A549 treated with DMSO at 1 μM for 4 hours (cell line): Measurements from ENCODE around the gene PPP1R3F. TPM values are rescaled to one million over a fixed set of nuclear protein-coding genes. Genes with fewer than 3 reads are reported as not detected.

Source experiments
- total RNA-seq: library from RNA; stranded (reverse); fragments of 200-300 nt; extraction: Qiagen RNA extraction; gene quantifications from 5 replicates; pipeline ENCODE4 v1.2.3, GENCODE V29; 2022; ENCODE audit warnings: low read depth

PPP1R3F gene, protein sequence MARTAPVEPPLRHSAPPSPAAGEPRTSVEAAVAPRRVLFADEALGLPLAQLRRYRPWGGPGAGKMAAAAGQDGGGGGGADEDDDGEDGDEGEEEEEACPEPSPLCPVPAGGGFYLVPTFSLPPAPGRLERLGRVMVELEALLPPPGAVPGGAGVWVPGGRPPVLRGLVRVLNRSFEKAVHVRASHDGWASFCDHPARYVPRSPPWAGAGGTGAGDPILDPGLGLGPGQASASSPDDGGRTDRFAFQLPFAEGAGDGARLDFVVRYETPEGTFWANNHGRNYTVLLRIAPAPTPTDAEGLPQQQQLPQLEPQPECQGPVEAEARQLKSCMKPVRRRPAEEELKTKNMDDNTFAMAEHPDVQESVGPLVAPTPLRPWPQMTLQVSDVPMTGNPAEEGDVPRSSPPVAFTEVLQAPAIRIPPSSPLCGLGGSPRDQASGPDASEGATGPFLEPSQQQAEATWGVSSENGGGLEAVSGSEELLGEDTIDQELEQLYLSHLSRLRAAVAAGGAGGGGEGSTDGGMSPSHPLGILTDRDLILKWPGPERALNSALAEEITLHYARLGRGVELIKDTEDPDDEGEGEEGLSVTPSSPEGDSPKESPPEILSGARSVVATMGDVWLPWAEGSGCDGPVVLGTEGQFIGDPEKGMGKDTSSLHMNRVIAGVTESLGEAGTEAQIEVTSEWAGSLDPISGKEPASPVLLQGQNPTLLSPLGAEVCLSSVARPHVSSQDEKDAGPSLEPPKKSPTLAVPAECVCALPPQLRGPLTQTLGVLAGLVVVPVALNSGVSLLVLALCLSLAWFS
- total RNA-seq: 2.2 to 3.7 TPM (median 2.6 TPM) in 5 replicates

DNA sequence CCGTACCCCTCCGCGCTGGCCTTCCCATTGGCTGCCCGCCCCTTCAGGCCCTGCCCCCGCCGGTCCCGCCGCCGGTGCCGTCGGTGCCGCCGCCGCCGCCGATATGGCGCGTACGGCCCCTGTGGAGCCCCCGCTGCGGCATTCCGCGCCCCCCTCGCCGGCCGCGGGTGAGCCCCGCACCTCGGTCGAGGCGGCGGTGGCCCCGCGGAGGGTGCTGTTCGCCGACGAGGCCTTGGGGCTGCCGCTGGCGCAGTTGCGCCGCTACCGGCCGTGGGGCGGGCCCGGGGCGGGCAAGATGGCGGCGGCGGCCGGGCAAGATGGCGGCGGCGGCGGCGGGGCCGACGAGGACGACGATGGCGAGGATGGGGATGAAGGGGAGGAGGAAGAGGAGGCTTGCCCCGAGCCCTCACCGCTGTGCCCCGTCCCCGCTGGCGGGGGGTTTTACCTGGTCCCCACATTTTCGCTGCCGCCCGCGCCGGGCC lies at the start of gene PPP1R3F:
TSS of gene PPP1R3F (plus strand) at position 27 of the 482 bp plus-strand sequence. CDS start at position 104, 77 bp downstream.

DNA sequence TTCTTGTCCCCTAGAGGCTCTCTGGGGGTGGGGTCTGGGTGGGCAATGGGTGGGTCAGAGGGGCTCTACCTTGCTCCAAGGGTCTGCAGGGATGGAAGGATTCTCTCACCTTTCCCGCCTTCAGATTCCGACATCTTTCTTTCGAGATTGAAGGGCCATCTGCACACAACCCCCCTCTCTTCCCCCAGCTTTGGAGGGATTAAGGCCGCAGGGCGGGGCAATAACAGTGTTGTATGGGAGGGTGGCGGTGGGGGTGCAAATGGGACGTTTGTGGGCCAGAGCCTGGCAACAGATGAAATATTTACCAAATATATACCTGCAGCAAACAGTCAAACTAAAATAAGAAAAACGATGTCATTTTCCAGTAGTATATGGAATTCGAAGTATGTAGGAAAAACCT lies 36.4 kb upstream of the PPP1R3F start, which contains the start of gene CACNA1F:
TSS of gene CACNA1F (minus strand) at position 165 of the 400 bp plus-strand sequence. CDS start at position 134, 31 bp downstream.

DNA sequence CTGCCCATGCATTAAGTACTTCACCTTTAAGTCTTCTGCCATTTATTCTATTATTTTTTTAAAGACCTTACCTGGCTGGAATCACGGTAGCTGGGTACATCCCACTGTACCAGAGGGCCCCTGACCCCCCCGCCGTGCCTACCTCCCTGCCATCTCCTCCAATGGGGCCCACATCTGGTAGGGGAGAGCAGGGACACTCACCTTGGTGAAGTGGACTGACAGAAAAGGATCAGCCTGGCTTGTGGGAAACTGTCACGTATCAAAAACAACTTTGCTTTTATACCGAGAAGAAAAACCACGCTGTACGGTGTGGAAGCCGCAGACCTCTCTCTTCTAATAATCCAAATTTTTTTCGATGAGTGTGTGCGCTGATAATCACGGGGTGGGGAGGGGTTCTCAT lies 5.1 kb upstream of the PPP1R3F start, which contains the start of gene FOXP3:
TSS of gene FOXP3 (minus strand) at position 251 of the 400 bp plus-strand sequence. CDS start 6,205 bp downstream, outside the sequence.

DNA sequence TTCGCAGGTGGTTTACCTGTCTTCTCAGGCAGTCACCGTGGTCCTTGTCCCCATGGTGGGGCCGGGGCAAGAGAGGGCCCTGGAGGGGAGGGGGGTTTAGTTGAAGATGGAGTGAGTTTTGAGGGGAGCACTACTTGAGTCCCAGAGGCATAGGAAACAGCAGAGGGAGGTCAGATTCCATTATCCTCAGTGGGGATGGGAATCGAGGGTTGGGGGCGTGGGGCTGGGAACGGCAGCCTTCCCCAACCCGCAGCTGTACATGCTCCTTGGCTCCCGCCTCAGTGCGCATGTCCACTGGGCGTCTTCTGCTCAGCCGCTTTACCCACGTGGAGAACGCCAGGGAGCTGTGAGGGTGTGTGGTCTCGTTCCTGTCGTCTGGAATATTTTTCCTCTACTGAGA lies 33.8 kb downstream of the PPP1R3F start, which contains the start of gene GAGE10:
TSS of gene GAGE10 (plus strand) at position 301 of the 400 bp plus-strand sequence. CDS start 1,214 bp downstream, outside the sequence.

DNA sequence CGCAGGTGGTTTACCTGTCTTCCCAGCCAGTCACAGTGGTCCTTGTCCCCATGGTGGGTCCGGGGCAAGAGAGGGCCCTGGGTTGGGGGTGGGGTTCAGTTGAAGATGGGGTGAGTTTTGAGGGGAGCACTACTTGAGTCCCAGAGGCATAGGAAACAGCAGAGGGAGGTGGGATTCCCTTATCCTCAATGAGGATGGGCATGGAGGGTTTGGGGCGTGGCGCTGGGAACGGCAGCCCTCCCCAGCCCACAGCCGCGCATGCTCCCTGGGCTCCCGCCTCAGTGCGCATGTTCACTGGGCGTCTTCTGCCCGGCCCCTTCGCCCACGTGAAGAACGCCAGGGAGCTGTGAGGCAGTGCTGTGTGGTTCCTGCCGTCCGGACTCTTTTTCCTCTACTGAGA lies 52.1 kb downstream of the PPP1R3F start, which contains the start of gene GAGE12J:
TSS of gene GAGE12J (plus strand) at position 301 of the 400 bp plus-strand sequence. CDS start 1,157 bp downstream, outside the sequence.

DNA sequence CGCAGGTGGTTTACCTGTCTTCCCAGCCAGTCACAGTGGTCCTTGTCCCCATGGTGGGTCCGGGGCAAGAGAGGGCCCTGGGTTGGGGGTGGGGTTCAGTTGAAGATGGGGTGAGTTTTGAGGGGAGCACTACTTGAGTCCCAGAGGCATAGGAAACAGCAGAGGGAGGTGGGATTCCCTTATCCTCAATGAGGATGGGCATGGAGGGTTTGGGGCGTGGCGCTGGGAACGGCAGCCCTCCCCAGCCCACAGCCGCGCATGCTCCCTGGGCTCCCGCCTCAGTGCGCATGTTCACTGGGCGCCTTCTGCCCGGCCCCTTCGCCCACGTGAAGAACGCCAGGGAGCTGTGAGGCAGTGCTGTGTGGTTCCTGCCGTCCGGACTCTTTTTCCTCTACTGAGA lies 61.7 kb downstream of the PPP1R3F start, which contains the start of gene GAGE13:
TSS of gene GAGE13 (plus strand) at position 301 of the 400 bp plus-strand sequence. CDS start 1,156 bp downstream, outside the sequence.

Other genes starting within 250 kb of the PPP1R3F start
- gene TFE3, start 226.4 kb upstream of the PPP1R3F start, total RNA-seq: 49.6 to 63.0 TPM (median 61.3 TPM) in 5 replicates
- gene CCDC120, start 210.8 kb upstream of the PPP1R3F start, total RNA-seq: 2.7 to 4.6 TPM (median 3.9 TPM) in 5 replicates
- gene PRAF2, start 195.8 kb upstream of the PPP1R3F start, total RNA-seq: 38.4 to 47.1 TPM (median 41.9 TPM) in 5 replicates
- gene WDR45, start 189.9 kb upstream of the PPP1R3F start, total RNA-seq: 52.8 to 63.0 TPM (median 58.4 TPM) in 5 replicates
- gene GPKOW, start 146.1 kb upstream of the PPP1R3F start, total RNA-seq: 21.5 to 26.5 TPM (median 24.5 TPM) in 5 replicates
- gene MAGIX, start 107.0 kb upstream of the PPP1R3F start, total RNA-seq: 1.8 to 3.5 TPM (median 3.0 TPM) in 5 replicates
- 328 to 431 TPM (median 410 TPM) in 5 replicates for gene PLP2, start 97.9 kb upstream of the PPP1R3F start, total RNA-seq
- gene PRICKLE3, start 83.4 kb upstream of the PPP1R3F start, total RNA-seq: 17.1 to 22.4 TPM (median 20.3 TPM) in 5 replicates
- gene SYP, start 69.6 kb upstream of the PPP1R3F start, total RNA-seq: 2.6 to 3.4 TPM (median 3.1 TPM) in 5 replicates
- not detected in 5 replicates for gene CACNA1F, start 36.5 kb upstream of the PPP1R3F start, total RNA-seq
- gene CCDC22, start 34.3 kb upstream of the PPP1R3F start, total RNA-seq: 13.1 to 17.2 TPM (median 16.1 TPM) in 5 replicates
- gene FOXP3, start 5.1 kb upstream of the PPP1R3F start, total RNA-seq: 0.10 to 0.21 TPM (median 0.12 TPM) in 5 replicates
- not detected in 5 replicates for gene GAGE10, start 33.9 kb downstream of the PPP1R3F start, total RNA-seq
- not detected in 5 replicates for gene GAGE12J, start 52.2 kb downstream of the PPP1R3F start, total RNA-seq
- not detected in 5 replicates for gene GAGE13, start 61.8 kb downstream of the PPP1R3F start, total RNA-seq